ENCODE data around the gene ZNF280B. TPM values are rescaled to one million over a fixed set of nuclear protein-coding genes. Genes with fewer than 3 reads are reported as not detected.
"Not testable (repeated sequence)": the region's sequence is repeated elsewhere in the genome, so short reads cannot be mapped to it uniquely, and the experiment has no call there.

ZNF280B gene
- polyA plus RNA-seq, 1 donor from 2014 or later: 0.98 TPM

GRCh38 chr22:22444007-22444589 lies 64.4 kb downstream of the ZNF280B start:
- H3F3A ChIP-seq (ENCODE audit: insufficient read depth, low read length, poor library complexity, severe bottlenecking); H4K20me1 ChIP-seq (ENCODE audit: insufficient read depth); H3K79me2 ChIP-seq (replicated peaks; ENCODE audit: insufficient read depth, low read length); H3K4me3 ChIP-seq (ENCODE audit: low read length); H3K27ac ChIP-seq (ENCODE audit: low read length); H2AFZ ChIP-seq (ENCODE audit: low read depth, low read length); H3K36me3 ChIP-seq (ENCODE audit: insufficient read depth, low read length); H3K9ac ChIP-seq (ENCODE audit: low read length); H3K9me2 ChIP-seq (ENCODE audit: insufficient read depth, low read length); H3K4me2 ChIP-seq (ENCODE audit: low read length); H3K27me3 ChIP-seq (ENCODE audit: insufficient read depth, low read depth, low read length); H3K9me3 ChIP-seq (ENCODE audit: low read length): not testable (repeated sequence)

GRCh38 chr22:22442928-22443709 lies 65.4 kb downstream of the ZNF280B start:
- Histone ChIP-seq H3K27ac (ENCODE audit: low read length) (no peak overlapping the region), H3K27me3 (ENCODE audit: insufficient read depth, low read depth, low read length) (no peaks in the 10 kb centered on the region), H3K79me2 (replicated peaks; ENCODE audit: insufficient read depth, low read length) (no peaks in the 10 kb centered on the region), H3K9me3 (ENCODE audit: low read length) (no peaks in the 10 kb centered on the region), H3K4me2 (ENCODE audit: low read length) (no peak overlapping the region), H3K9ac (ENCODE audit: low read length) (no peak overlapping the region), H3K4me3 (ENCODE audit: low read length) (no peak overlapping the region), H3F3A (ENCODE audit: insufficient read depth, low read length, poor library complexity, severe bottlenecking) (no peaks in the 10 kb centered on the region), H3K36me3 (ENCODE audit: insufficient read depth, low read length) (no peaks in the 10 kb centered on the region), H2AFZ (ENCODE audit: low read depth, low read length) (no peak overlapping the region), H4K20me1 (ENCODE audit: insufficient read depth) (no peaks in the 10 kb centered on the region), H3K9me2 (ENCODE audit: insufficient read depth, low read length) (no peaks in the 10 kb centered on the region)
- TF ChIP-seq SMC3 (conservative IDR thresholded peaks at IDR 0.05; ENCODE audit: poor library complexity): no peak
- no peak for TF ChIP-seq EP300 (conservative IDR thresholded peaks at IDR 0.05; ENCODE audit: poor library complexity, severe bottlenecking)
- TF ChIP-seq POLR2AphosphoS5 (IDR thresholded peaks at IDR 0.05): no peak
- no peak for TF ChIP-seq CTCF (IDR thresholded peaks at IDR 0.05; ENCODE audit: poor library complexity, severe bottlenecking)
- no peak for TF ChIP-seq TAF1 (IDR thresholded peaks at IDR 0.05; ENCODE audit: low read depth)
- no peak for TF ChIP-seq EZH2 (IDR thresholded peaks at IDR 0.05; ENCODE audit: borderline replicate concordance, insufficient read depth, low read length, poor library complexity, severe bottlenecking)
- no peak for TF ChIP-seq MXI1 (conservative IDR thresholded peaks at IDR 0.05; ENCODE audit: poor library complexity, severe bottlenecking)
- no peak for TF ChIP-seq RAD21 (conservative IDR thresholded peaks at IDR 0.05)
- TF ChIP-seq REST (IDR thresholded peaks at IDR 0.05; ENCODE audit: borderline replicate concordance): no peak

- H3K9me3 ChIP-seq (ENCODE audit: low read length); H3K4me2 ChIP-seq (ENCODE audit: low read length); H3K36me3 ChIP-seq (ENCODE audit: insufficient read depth, low read length); H3K4me3 ChIP-seq (ENCODE audit: low read length); H2AFZ ChIP-seq (ENCODE audit: low read depth, low read length); H3K9ac ChIP-seq (ENCODE audit: low read length); H3F3A ChIP-seq (ENCODE audit: insufficient read depth, low read length, poor library complexity, severe bottlenecking); H3K27ac ChIP-seq (ENCODE audit: low read length); H3K79me2 ChIP-seq (replicated peaks; ENCODE audit: insufficient read depth, low read length); H3K27me3 ChIP-seq (ENCODE audit: insufficient read depth, low read depth, low read length); H3K9me2 ChIP-seq (ENCODE audit: insufficient read depth, low read length); H4K20me1 ChIP-seq (ENCODE audit: insufficient read depth): not testable (repeated sequence)
Observed at GRCh38 chr22:22441626-22442025, 66.9 kb downstream of the ZNF280B start.

Data from neural cell (in vitro differentiated cells).